ENCODE results near the gene MRPL24.
A peak's percentile ranks its signal among the peaks of the same experiment; 100 is the strongest.
"Not testable (repeated sequence)": the region's sequence is repeated elsewhere in the genome, so short reads cannot be mapped to it uniquely, and the experiment has no call there.

The MRPL24 gene

DNA sequence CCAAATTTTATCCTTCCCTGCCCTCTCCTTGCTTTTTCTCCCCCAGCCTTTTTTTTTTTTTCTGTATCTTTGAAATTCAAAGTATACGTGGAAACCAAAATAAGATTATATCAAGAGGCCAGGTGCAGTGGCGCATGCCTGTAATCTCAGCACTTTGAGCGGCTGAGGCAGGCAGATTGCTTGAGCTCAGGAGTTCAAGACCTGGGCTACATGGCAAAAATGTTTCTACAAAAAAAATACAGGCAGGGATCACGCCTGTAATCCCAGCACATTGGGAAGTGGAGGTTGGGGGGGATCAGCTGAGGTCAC is 19.9 kb upstream of the MRPL24 start:
- Histone ChIP-seq H3K9ac (no peak overlapping the region), H3K36me3 (ENCODE audit: control insufficient read depth, insufficient read depth, low read length) (no peaks in the 10 kb centered on the region), H3K9me3 (ENCODE audit: control insufficient read depth, low read length) (no peaks in the 10 kb centered on the region), H3K27me3 (ENCODE audit: control insufficient read depth, insufficient read depth, low read length) (no peaks in the 10 kb centered on the region), H2AFZ (no peak overlapping the region), H3K27ac (peak overlapping the region; percentile 73), H3K4me2 (ENCODE audit: low read length) (peak overlapping the region; percentile 57), H3K4me1 (peaks cover 2% of the 10 kb centered on the region), H3K79me2 (no peaks in the 10 kb centered on the region), H3K4me3 (ENCODE audit: low read depth, low read length) (peak overlapping the region; percentile 17)
- TF ChIP-seq, protein P1, sequence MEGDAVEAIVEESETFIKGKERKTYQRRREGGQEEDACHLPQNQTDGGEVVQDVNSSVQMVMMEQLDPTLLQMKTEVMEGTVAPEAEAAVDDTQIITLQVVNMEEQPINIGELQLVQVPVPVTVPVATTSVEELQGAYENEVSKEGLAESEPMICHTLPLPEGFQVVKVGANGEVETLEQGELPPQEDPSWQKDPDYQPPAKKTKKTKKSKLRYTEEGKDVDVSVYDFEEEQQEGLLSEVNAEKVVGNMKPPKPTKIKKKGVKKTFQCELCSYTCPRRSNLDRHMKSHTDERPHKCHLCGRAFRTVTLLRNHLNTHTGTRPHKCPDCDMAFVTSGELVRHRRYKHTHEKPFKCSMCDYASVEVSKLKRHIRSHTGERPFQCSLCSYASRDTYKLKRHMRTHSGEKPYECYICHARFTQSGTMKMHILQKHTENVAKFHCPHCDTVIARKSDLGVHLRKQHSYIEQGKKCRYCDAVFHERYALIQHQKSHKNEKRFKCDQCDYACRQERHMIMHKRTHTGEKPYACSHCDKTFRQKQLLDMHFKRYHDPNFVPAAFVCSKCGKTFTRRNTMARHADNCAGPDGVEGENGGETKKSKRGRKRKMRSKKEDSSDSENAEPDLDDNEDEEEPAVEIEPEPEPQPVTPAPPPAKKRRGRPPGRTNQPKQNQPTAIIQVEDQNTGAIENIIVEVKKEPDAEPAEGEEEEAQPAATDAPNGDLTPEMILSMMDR (IDR thresholded peaks at IDR 0.05): no peak

- Histone ChIP-seq H3K4me3 (ENCODE audit: low read depth, low read length) (peak overlapping the region; percentile 17), H3K27me3 (ENCODE audit: control insufficient read depth, insufficient read depth, low read length) (no peaks in the 10 kb centered on the region), H3K4me2 (ENCODE audit: low read length) (peak overlapping the region; percentile 57), H2AFZ (peak overlapping the region; percentile 53), H3K27ac (peak overlapping the region; percentile 73), H3K9ac (no peak overlapping the region), H3K9me3 (ENCODE audit: control insufficient read depth, low read length) (no peaks in the 10 kb centered on the region), H3K79me2 (no peaks in the 10 kb centered on the region), H3K4me1 (peaks cover 2% of the 10 kb centered on the region), H3K36me3 (ENCODE audit: control insufficient read depth, insufficient read depth, low read length) (no peaks in the 10 kb centered on the region)
- TF ChIP-seq, protein P1 (IDR thresholded peaks at IDR 0.05): no peak
These were observed 19.4 kb upstream of the MRPL24 start for GRCh38 chr1:156760092-156760795.

GRCh38 chr1:156757572-156758253 is 16.8 kb upstream of the MRPL24 start:
- not testable (repeated sequence) for H3K4me3 ChIP-seq (ENCODE audit: low read depth, low read length); H3K4me2 ChIP-seq (ENCODE audit: low read length); H2AFZ ChIP-seq; H3K36me3 ChIP-seq (ENCODE audit: control insufficient read depth, insufficient read depth, low read length); H3K4me1 ChIP-seq; H3K79me2 ChIP-seq; H3K9ac ChIP-seq; H3K27me3 ChIP-seq (ENCODE audit: control insufficient read depth, insufficient read depth, low read length); H3K9me3 ChIP-seq (ENCODE audit: control insufficient read depth, low read length); H3K27ac ChIP-seq

DNA sequence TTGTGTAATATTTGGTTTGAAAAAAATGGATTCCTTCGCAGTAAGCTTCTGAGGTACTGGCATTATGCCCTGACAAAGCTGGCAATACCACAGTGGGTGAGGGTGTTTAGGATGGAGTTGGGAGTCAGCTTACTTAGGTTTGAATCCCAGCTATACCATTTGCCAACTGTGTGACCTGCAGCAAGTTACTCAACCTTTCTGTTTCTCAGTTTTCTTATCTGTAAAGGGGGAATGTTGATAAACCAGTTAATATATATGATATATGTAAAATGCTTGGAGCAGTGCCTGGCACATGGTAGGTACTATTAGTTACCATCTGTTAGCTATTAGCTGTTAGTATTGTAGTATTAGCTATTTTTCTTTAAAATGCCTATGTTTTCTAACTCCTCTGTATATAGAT is 15.5 kb upstream of the MRPL24 start:
- Histone ChIP-seq H3K27ac (no peak overlapping the region), H3K4me3 (ENCODE audit: low read depth, low read length) (no peak overlapping the region)
- TF ChIP-seq, protein P1 (IDR thresholded peaks at IDR 0.05): no peak

GRCh38 chr1:156755527-156755950 is 14.7 kb upstream of the MRPL24 start:
- Histone ChIP-seq H3K4me2 (ENCODE audit: low read length) (no peak overlapping the region), H3K4me1 (no peaks in the 10 kb centered on the region), H3K79me2 (peaks cover 5% of the 10 kb centered on the region), H2AFZ (no peak overlapping the region), H3K36me3 (ENCODE audit: control insufficient read depth, insufficient read depth, low read length) (no peaks in the 10 kb centered on the region), H3K27me3 (ENCODE audit: control insufficient read depth, insufficient read depth, low read length) (no peaks in the 10 kb centered on the region), H3K9ac (no peak overlapping the region), H3K9me3 (ENCODE audit: control insufficient read depth, low read length) (no peaks in the 10 kb centered on the region), H3K27ac (no peak overlapping the region), H3K4me3 (ENCODE audit: low read depth, low read length) (no peak overlapping the region)
- TF ChIP-seq, protein P1 (IDR thresholded peaks at IDR 0.05): no peak

More for the DNA sequence above, 15.5 kb upstream of the MRPL24 start:
- no peak overlapping the region for H2AFZ ChIP-seq
- no peaks in the 10 kb centered on the region for H3K79me2 ChIP-seq
- H3K9ac ChIP-seq: no peak overlapping the region
- no peaks in the 10 kb centered on the region for H3K36me3 ChIP-seq (ENCODE audit: control insufficient read depth, insufficient read depth, low read length)
- H3K4me1 ChIP-seq: peaks cover 2% of the 10 kb centered on the region
- no peaks in the 10 kb centered on the region for H3K9me3 ChIP-seq (ENCODE audit: control insufficient read depth, low read length)
- no peaks in the 10 kb centered on the region for H3K27me3 ChIP-seq (ENCODE audit: control insufficient read depth, insufficient read depth, low read length)
- H3K4me2 ChIP-seq (ENCODE audit: low read length): no peak overlapping the region

Measured in parathyroid adenoma (tissue), 2 donors.